ENCODE measurements around the gene SEMA3E.

DNA sequence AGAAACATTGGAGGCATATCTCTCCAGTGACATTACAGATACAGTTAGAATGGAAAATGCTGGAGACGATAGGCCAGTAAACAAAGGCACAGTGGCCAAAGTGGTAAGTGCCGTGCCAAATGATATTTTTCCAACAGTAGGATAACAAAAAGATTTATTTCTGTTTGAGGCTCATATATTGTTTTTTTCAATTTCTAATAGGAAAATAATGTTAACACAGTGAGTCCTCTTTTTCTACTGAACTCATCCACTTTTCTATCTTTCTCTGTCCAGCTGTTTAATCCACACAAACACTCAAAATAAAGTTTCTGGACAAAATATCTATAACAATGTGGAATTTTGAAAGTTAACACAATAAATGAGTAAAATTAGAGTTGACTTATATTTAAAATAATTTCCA, 201.3 kb downstream of the SEMA3E start:
- no peak for TF ChIP-seq POLR2AphosphoS5 (IDR thresholded peaks at IDR 0.05)
- TF ChIP-seq SMC3 (conservative IDR thresholded peaks at IDR 0.05; ENCODE audit: poor library complexity): no peak
- TF ChIP-seq, protein P1, sequence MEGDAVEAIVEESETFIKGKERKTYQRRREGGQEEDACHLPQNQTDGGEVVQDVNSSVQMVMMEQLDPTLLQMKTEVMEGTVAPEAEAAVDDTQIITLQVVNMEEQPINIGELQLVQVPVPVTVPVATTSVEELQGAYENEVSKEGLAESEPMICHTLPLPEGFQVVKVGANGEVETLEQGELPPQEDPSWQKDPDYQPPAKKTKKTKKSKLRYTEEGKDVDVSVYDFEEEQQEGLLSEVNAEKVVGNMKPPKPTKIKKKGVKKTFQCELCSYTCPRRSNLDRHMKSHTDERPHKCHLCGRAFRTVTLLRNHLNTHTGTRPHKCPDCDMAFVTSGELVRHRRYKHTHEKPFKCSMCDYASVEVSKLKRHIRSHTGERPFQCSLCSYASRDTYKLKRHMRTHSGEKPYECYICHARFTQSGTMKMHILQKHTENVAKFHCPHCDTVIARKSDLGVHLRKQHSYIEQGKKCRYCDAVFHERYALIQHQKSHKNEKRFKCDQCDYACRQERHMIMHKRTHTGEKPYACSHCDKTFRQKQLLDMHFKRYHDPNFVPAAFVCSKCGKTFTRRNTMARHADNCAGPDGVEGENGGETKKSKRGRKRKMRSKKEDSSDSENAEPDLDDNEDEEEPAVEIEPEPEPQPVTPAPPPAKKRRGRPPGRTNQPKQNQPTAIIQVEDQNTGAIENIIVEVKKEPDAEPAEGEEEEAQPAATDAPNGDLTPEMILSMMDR (IDR thresholded peaks at IDR 0.05; ENCODE audit: poor library complexity, severe bottlenecking): no peak
- TF ChIP-seq RAD21 (conservative IDR thresholded peaks at IDR 0.05): no peak
- TF ChIP-seq EP300 (conservative IDR thresholded peaks at IDR 0.05; ENCODE audit: poor library complexity, severe bottlenecking): no peak
- TF ChIP-seq, protein P2, sequence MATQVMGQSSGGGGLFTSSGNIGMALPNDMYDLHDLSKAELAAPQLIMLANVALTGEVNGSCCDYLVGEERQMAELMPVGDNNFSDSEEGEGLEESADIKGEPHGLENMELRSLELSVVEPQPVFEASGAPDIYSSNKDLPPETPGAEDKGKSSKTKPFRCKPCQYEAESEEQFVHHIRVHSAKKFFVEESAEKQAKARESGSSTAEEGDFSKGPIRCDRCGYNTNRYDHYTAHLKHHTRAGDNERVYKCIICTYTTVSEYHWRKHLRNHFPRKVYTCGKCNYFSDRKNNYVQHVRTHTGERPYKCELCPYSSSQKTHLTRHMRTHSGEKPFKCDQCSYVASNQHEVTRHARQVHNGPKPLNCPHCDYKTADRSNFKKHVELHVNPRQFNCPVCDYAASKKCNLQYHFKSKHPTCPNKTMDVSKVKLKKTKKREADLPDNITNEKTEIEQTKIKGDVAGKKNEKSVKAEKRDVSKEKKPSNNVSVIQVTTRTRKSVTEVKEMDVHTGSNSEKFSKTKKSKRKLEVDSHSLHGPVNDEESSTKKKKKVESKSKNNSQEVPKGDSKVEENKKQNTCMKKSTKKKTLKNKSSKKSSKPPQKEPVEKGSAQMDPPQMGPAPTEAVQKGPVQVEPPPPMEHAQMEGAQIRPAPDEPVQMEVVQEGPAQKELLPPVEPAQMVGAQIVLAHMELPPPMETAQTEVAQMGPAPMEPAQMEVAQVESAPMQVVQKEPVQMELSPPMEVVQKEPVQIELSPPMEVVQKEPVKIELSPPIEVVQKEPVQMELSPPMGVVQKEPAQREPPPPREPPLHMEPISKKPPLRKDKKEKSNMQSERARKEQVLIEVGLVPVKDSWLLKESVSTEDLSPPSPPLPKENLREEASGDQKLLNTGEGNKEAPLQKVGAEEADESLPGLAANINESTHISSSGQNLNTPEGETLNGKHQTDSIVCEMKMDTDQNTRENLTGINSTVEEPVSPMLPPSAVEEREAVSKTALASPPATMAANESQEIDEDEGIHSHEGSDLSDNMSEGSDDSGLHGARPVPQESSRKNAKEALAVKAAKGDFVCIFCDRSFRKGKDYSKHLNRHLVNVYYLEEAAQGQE (IDR thresholded peaks at IDR 0.05; ENCODE audit: borderline replicate concordance): no peak
- no peak for TF ChIP-seq TAF1 (IDR thresholded peaks at IDR 0.05; ENCODE audit: low read depth)
- no peak for TF ChIP-seq EZH2 (IDR thresholded peaks at IDR 0.05; ENCODE audit: borderline replicate concordance, insufficient read depth, low read length, poor library complexity, severe bottlenecking)
- TF ChIP-seq MXI1 (conservative IDR thresholded peaks at IDR 0.05; ENCODE audit: poor library complexity, severe bottlenecking): no peak

Data from neural cell (in vitro differentiated cells).